ENCODE data around the gene FAIM. TPM values are rescaled to one million over a fixed set of nuclear protein-coding genes. Genes with fewer than 3 reads are reported as not detected.
"Not testable (repeated sequence)": the region's sequence is repeated elsewhere in the genome, so short reads cannot be mapped to it uniquely, and the experiment has no call there.

The FAIM gene
- total RNA-seq, 1 experiment from 2014 or later: 27.6 TPM

GRCh38 chr3:138600100-138600745 is 8.3 kb upstream of the FAIM start:
- DNase-seq (ENCODE audit: low spot score): no peak

GRCh38 chr3:138601661-138602060 is 6.9 kb upstream of the FAIM start:
- not testable (repeated sequence) for DNase-seq (ENCODE audit: low spot score)

GRCh38 chr3:138604106-138604595 is 4.4 kb upstream of the FAIM start:
- not testable (repeated sequence) for DNase-seq (ENCODE audit: low spot score)

GRCh38 chr3:138609898-138610266 is 1.3 kb downstream of the FAIM start:
- DNase-seq (ENCODE audit: low spot score): no peak

- DNase-seq (ENCODE audit: low spot score): no peak
These were observed 6.9 kb downstream of the FAIM start for GRCh38 chr3:138615462-138615861.

- no peak for DNase-seq (ENCODE audit: low spot score)
These were observed 11.9 kb downstream of the FAIM start for GRCh38 chr3:138620431-138620830.

- DNase-seq (ENCODE audit: low spot score): no peak
These were observed 15.9 kb downstream of the FAIM start for GRCh38 chr3:138624518-138624917.

- DNase-seq (ENCODE audit: low spot score): peak; percentile 68
These were observed 17.3 kb downstream of the FAIM start for GRCh38 chr3:138625707-138626365.

GRCh38 chr3:138629526-138629925 is 21.0 kb downstream of the FAIM start:
- no peak for DNase-seq (ENCODE audit: low spot score)

- no peak for DNase-seq (ENCODE audit: low spot score)
These were observed 30.1 kb downstream of the FAIM start for GRCh38 chr3:138638641-138639040.

GRCh38 chr3:138640537-138640936 is 32.0 kb downstream of the FAIM start:
- DNase-seq (ENCODE audit: low spot score): peak; percentile 4

- DNase-seq (ENCODE audit: low spot score): no peak
These were observed 33.8 kb downstream of the FAIM start for GRCh38 chr3:138642226-138642926.

- DNase-seq (ENCODE audit: low spot score): no peak
These were observed 34.3 kb downstream of the FAIM start for GRCh38 chr3:138642927-138643253.

GRCh38 chr3:138646008-138646407 is 37.4 kb downstream of the FAIM start:
- DNase-seq (ENCODE audit: low spot score): no peak

GRCh38 chr3:138646513-138646912 is 37.9 kb downstream of the FAIM start:
- DNase-seq (ENCODE audit: low spot score): no peak

- no peak for DNase-seq (ENCODE audit: low spot score)
These were observed 40.6 kb downstream of the FAIM start for GRCh38 chr3:138649134-138649533.

GRCh38 chr3:138653567-138653966 is 45.0 kb downstream of the FAIM start:
- DNase-seq (ENCODE audit: low spot score): no peak

GRCh38 chr3:138657508-138657907 is 48.9 kb downstream of the FAIM start:
- DNase-seq (ENCODE audit: low spot score): no peak

GRCh38 chr3:138668107-138668506 is 59.5 kb downstream of the FAIM start:
- no peak for DNase-seq (ENCODE audit: low spot score)

GRCh38 chr3:138670407-138670806 is 61.8 kb downstream of the FAIM start:
- DNase-seq (ENCODE audit: low spot score): no peak

- peak; percentile 22 for DNase-seq (ENCODE audit: low spot score)
These were observed 65.3 kb downstream of the FAIM start for GRCh38 chr3:138673641-138674530.

GRCh38 chr3:138675393-138675792 is 66.8 kb downstream of the FAIM start:
- peak; percentile 36 for DNase-seq (ENCODE audit: low spot score)

Measured in A172 (cell line).